Large intestine (tissue), 3 donors: ENCODE data around the gene TACC2. TPM values are rescaled to one million over a fixed set of nuclear protein-coding genes. Genes with fewer than 3 reads are reported as not detected.

Experiments used
- DNase-seq, 2 donors: peaks; one replicate each; pipeline versions ENCODE4 v3.0.0 to v3.0.0-alpha.2; 2013
- H3K27ac ChIP-seq: one replicate; pipeline ENCODE4 v1.5.1; 2013; ENCODE audit warnings: low read length
- H3K27me3 ChIP-seq: 2 replicates; pipeline ENCODE4 v1.6.1; 2013; ENCODE audit warnings: low read length; ENCODE audit not compliant: control insufficient read depth, insufficient read depth
- H3K36me3 ChIP-seq: 2 replicates; pipeline ENCODE4 v1.6.1; 2013; ENCODE audit warnings: low read length; ENCODE audit not compliant: control insufficient read depth, insufficient read depth
- H3K4me1 ChIP-seq: one replicate; pipeline ENCODE4 v1.6.1; 2013; ENCODE audit warnings: low read length; ENCODE audit not compliant: control insufficient read depth, insufficient read depth
- H3K4me3 ChIP-seq: one replicate; pipeline ENCODE4 v1.5.1; 2013; ENCODE audit warnings: low read length
- H3K9me3 ChIP-seq: one replicate; pipeline ENCODE4 v1.6.1; 2013; ENCODE audit warnings: mild to moderate bottlenecking, low read depth, low read length, moderate library complexity; ENCODE audit not compliant: control insufficient read depth
- WGBS: methylation state at CpG from one replicate; pipeline ENCODE4 v1.1.5; 2013; ENCODE audit warnings: low lambda C conversion rate; ENCODE audit not compliant: insufficient coverage; 5-methylcytosine and 5-hydroxymethylcytosine counted together
- polyA plus RNA-seq: library from polyadenylated mRNA; unstranded; fragments of 120-200 nt; gene quantifications from one replicate; pipeline ENCODE4 v1.2.1, GENCODE V29; 2013

The TACC2 gene
- polyA plus RNA-seq, 1 donor, result 85.5 TPM

GRCh38 chr10:122165484-122166276 is 176.7 kb downstream of the TACC2 start:
- Histone ChIP-seq H3K27me3 (no peaks in the 10 kb centered on the region), H3K27ac (no peak overlapping the region), H3K36me3 (peaks cover 22% of the 10 kb centered on the region), H3K4me1 (peaks cover 30% of the 10 kb centered on the region), H3K4me3 (no peak overlapping the region), H3K9me3 (no peaks in the 10 kb centered on the region)
- WGBS, result 60% methylated on average over 3 of the region's 13 CpGs
- DNase-seq, result no peak

GRCh38 chr10:122168101-122168500 is 179.1 kb downstream of the TACC2 start:
- Histone ChIP-seq H3K27me3 (no peaks in the 10 kb centered on the region), H3K4me1 (peaks cover 23% of the 10 kb centered on the region), H3K9me3 (no peaks in the 10 kb centered on the region), H3K36me3 (peaks cover 21% of the 10 kb centered on the region), H3K27ac (peak overlapping the region; percentile 23), H3K4me3 (no peak overlapping the region)
- no peak for DNase-seq
- no CpG with 5 or more reads among the region's 5 CpGs for WGBS

- no peaks in the 10 kb centered on the region for H3K9me3 ChIP-seq
- H3K27me3 ChIP-seq, result no peaks in the 10 kb centered on the region
- peaks cover 24% of the 10 kb centered on the region for H3K36me3 ChIP-seq
- H3K4me1 ChIP-seq, result peaks cover 22% of the 10 kb centered on the region
- WGBS, result no CpG with 5 or more reads among the region's 3 CpGs
- peak overlapping the region; percentile 23 for H3K27ac ChIP-seq
- DNase-seq, result peak in 1 of 2 donors; percentile 9
- no peak overlapping the region for H3K4me3 ChIP-seq
Measured at GRCh38 chr10:122168598-122169394, 179.8 kb downstream of the TACC2 start.

GRCh38 chr10:122170802-122171201 is 181.8 kb downstream of the TACC2 start:
- peaks cover 2% of the 10 kb centered on the region for H3K4me1 ChIP-seq
- no peak overlapping the region for H3K4me3 ChIP-seq
- peaks cover 24% of the 10 kb centered on the region for H3K36me3 ChIP-seq
- no peaks in the 10 kb centered on the region for H3K27me3 ChIP-seq
- no peaks in the 10 kb centered on the region for H3K9me3 ChIP-seq
- 100% methylated on average over 1 of the region's 7 CpGs for WGBS
- H3K27ac ChIP-seq, result no peak overlapping the region
- no peak for DNase-seq

- Histone ChIP-seq H3K36me3 (peaks cover 24% of the 10 kb centered on the region), H3K4me1 (no peaks in the 10 kb centered on the region), H3K9me3 (no peaks in the 10 kb centered on the region), H3K27me3 (no peaks in the 10 kb centered on the region), H3K27ac (peak overlapping the region; percentile 48), H3K4me3 (no peak overlapping the region)
- DNase-seq, result no peak
- 93% methylated on average over 2 of the region's 7 CpGs for WGBS
Measured at GRCh38 chr10:122171302-122172075, 182.5 kb downstream of the TACC2 start.

GRCh38 chr10:122172361-122173008 is 183.5 kb downstream of the TACC2 start:
- Histone ChIP-seq H3K4me3 (no peak overlapping the region), H3K27me3 (no peaks in the 10 kb centered on the region), H3K9me3 (no peaks in the 10 kb centered on the region), H3K4me1 (no peaks in the 10 kb centered on the region), H3K27ac (peak overlapping the region; percentile 48), H3K36me3 (peaks cover 17% of the 10 kb centered on the region)
- WGBS, result no CpG with 5 or more reads among the region's 12 CpGs
- DNase-seq, result no peak

- Histone ChIP-seq H3K36me3 (peaks cover 14% of the 10 kb centered on the region), H3K4me1 (no peaks in the 10 kb centered on the region), H3K27ac (no peak overlapping the region), H3K4me3 (no peak overlapping the region), H3K27me3 (no peaks in the 10 kb centered on the region), H3K9me3 (no peaks in the 10 kb centered on the region)
- no peak for DNase-seq
- no CpG with 5 or more reads among the region's 7 CpGs for WGBS
Measured at GRCh38 chr10:122173337-122173736, 184.4 kb downstream of the TACC2 start.

- Histone ChIP-seq H3K36me3 (peaks cover 12% of the 10 kb centered on the region), H3K9me3 (no peaks in the 10 kb centered on the region), H3K27me3 (no peaks in the 10 kb centered on the region), H3K4me1 (no peaks in the 10 kb centered on the region), H3K4me3 (no peak overlapping the region), H3K27ac (no peak overlapping the region)
- DNase-seq, result no peak
- no CpG with 5 or more reads among the region's 8 CpGs for WGBS
Measured at GRCh38 chr10:122173766-122174435, 184.9 kb downstream of the TACC2 start.

- Histone ChIP-seq H3K4me3 (no peak overlapping the region), H3K36me3 (peaks cover 9% of the 10 kb centered on the region), H3K9me3 (no peaks in the 10 kb centered on the region), H3K4me1 (no peaks in the 10 kb centered on the region), H3K27ac (no peak overlapping the region), H3K27me3 (no peaks in the 10 kb centered on the region)
- WGBS, result 100% methylated on average over 1 of the region's 4 CpGs
- DNase-seq, result no peak
Measured at GRCh38 chr10:122176232-122177213, 187.6 kb downstream of the TACC2 start.
